H1 (cell line): Measurements from ENCODE around the gene KDM8. TPM values are rescaled to one million over a fixed set of nuclear protein-coding genes. Genes with fewer than 3 reads are reported as not detected.

Experiments
- CTCF ChIA-PET: fragments of 300-600 bp; sonication (Branson Sonifier 250); formaldehyde crosslinking; loops from one replicate; lab custom pipeline; 2021; ENCODE audit not compliant: partially characterized antibody; lab: Charles Lee
- POLR2A ChIA-PET: fragments of 300-600 bp; sonication (Branson Sonifier 250); formaldehyde crosslinking; loops from one replicate; lab custom pipeline; 2021; ENCODE audit warnings: inconsistent platforms; ENCODE audit not compliant: partially characterized antibody; lab: Charles Lee
- DNase-seq, 2 experiments: peaks; one replicate each; pipeline versions ENCODE4 v3.0.0 to v3.0.0-alpha.2; 2010 to 2022; ENCODE audit warnings: low spot score in 2 of 2, low read depth in 1 of 2, mixed read lengths in 1 of 2
- FAIRE-seq: peaks from 2 replicates; lab custom pipeline; 2011; peaks lifted over from hg19 to GRCh38; lab: Jason Lieb, UNC
- H2AFZ ChIP-seq: 2 replicates; pipeline ENCODE4 v1.8.1; 2012; ENCODE audit warnings: low read length, inconsistent platforms
- H2AK5ac ChIP-seq: 2 replicates; pipeline ENCODE4 v1.6.1; 2013; ENCODE audit warnings: low read depth, low read length
- H2BK120ac ChIP-seq: replicated peaks from 2 replicates; pipeline ENCODE3; 2013; ENCODE audit warnings: low read depth, low read length, inconsistent platforms
- H2BK12ac ChIP-seq: 2 replicates; pipeline ENCODE4 v1.6.1; 2013; ENCODE audit warnings: low read depth, low read length
- H2BK15ac ChIP-seq: 2 replicates; pipeline ENCODE4 v1.6.1; 2013; ENCODE audit warnings: low read length
- H2BK20ac ChIP-seq: 2 replicates; pipeline ENCODE4 v1.6.1; 2013; ENCODE audit warnings: low read length
- H2BK5ac ChIP-seq: 2 replicates; pipeline ENCODE4 v1.6.1; 2013; ENCODE audit warnings: low read depth, low read length
- H3K14ac ChIP-seq: 2 replicates; pipeline ENCODE4 v1.6.1; 2013; ENCODE audit warnings: inconsistent platforms; ENCODE audit not compliant: insufficient read length
- H3K18ac ChIP-seq: 2 replicates; pipeline ENCODE4 v1.6.1; 2013; ENCODE audit warnings: low read length; ENCODE audit errors: extremely low read depth
- H3K23ac ChIP-seq: 2 replicates; pipeline ENCODE4 v1.6.1; 2013; ENCODE audit warnings: inconsistent platforms; ENCODE audit not compliant: insufficient read length
- H3K23me2 ChIP-seq: 2 replicates; pipeline ENCODE4 v1.6.1; 2013; ENCODE audit warnings: low read depth, low read length
- H3K27ac ChIP-seq: 2 replicates; pipeline ENCODE4 v1.6.1; 2011; ENCODE audit warnings: low read depth, low read length, inconsistent platforms
- H3K27me3 ChIP-seq, 4 experiments: replicated peaks in 1 of 4; 1 replicate in 1 of 4; 2 replicates in 3 of 4; pipeline versions ENCODE4 v1.6.1 to v1.8.1; 2011 to 2013; ENCODE audit warnings: low read length in 3 of 4, mild to moderate bottlenecking in 3 of 4, inconsistent platforms in 2 of 4, mixed read lengths in 2 of 4, moderate library complexity in 1 of 4; ENCODE audit not compliant: control insufficient read depth in 3 of 4, insufficient read depth in 3 of 4; ENCODE audit errors: extremely low read depth in 1 of 4
- H3K36me3 ChIP-seq, 4 experiments: 2 replicates each; pipeline versions ENCODE4 v1.6.1 to v1.8.1; 2011 to 2013; ENCODE audit warnings: mild to moderate bottlenecking in 4 of 4, low read length in 3 of 4, moderate library complexity in 2 of 4, control low read depth in 1 of 4, inconsistent platforms in 1 of 4; ENCODE audit not compliant: insufficient read depth in 4 of 4, control insufficient read depth in 2 of 4
- H3K4ac ChIP-seq: replicated peaks from 2 replicates; pipeline ENCODE3; 2013; ENCODE audit warnings: low read length, low read depth, mixed read lengths, inconsistent platforms; ENCODE audit not compliant: insufficient read length
- H3K4me1 ChIP-seq, 4 experiments: replicated peaks in 1 of 4; 1 replicate in 1 of 4; 2 replicates in 3 of 4; pipeline versions ENCODE4 v1.6.1 to v1.8.1; 2011 to 2013; ENCODE audit warnings: low read length in 3 of 4, inconsistent platforms in 2 of 4, mixed read lengths in 1 of 4; ENCODE audit not compliant: insufficient read depth in 4 of 4, control insufficient read depth in 3 of 4
- H3K4me2 ChIP-seq, 2 experiments: 2 replicates each; pipeline versions ENCODE4 v1.6.1 to v1.8.1; 2011 to 2013; ENCODE audit warnings: low read depth in 2 of 2, low read length in 2 of 2, control low read depth in 1 of 2, inconsistent platforms in 1 of 2, mild to moderate bottlenecking in 1 of 2; ENCODE audit not compliant: insufficient read depth in 1 of 2
- H3K4me3 ChIP-seq, 4 experiments: fragments of 200-600, 300-600 bp in 1 of 4; sonication (generic), shearing (Covaris generic), sonication (Bioruptor Twin) in 1 of 4; 2 replicates each; pipeline versions ENCODE4 v1.5.1 to v1.8.1; 2011 to 2016; ENCODE audit warnings: low read length in 4 of 4, low read depth in 3 of 4, control low read depth in 2 of 4, inconsistent platforms in 2 of 4, mild to moderate bottlenecking in 2 of 4, mixed read lengths in 1 of 4, moderate library complexity in 1 of 4; ENCODE audit not compliant: insufficient read depth in 2 of 4; ENCODE audit errors: extremely low read depth in 1 of 4
- H3K56ac ChIP-seq: replicated peaks from 2 replicates; pipeline ENCODE3; 2013; ENCODE audit warnings: low read depth, mild to moderate bottlenecking, mixed read lengths, low read length, inconsistent platforms; ENCODE audit not compliant: insufficient read length
- H3K79me1 ChIP-seq: 2 replicates; pipeline ENCODE4 v1.6.1; 2013; ENCODE audit warnings: low read depth, low read length, control low read depth
- H3K79me2 ChIP-seq, 2 experiments: 2 replicates each; pipeline versions ENCODE4 v1.6.1 to v1.8.1; 2012 to 2013; ENCODE audit warnings: low read length in 2 of 2, mild to moderate bottlenecking in 2 of 2, inconsistent platforms in 1 of 2; ENCODE audit not compliant: insufficient read depth in 2 of 2, control insufficient read depth in 1 of 2
- H3K9ac ChIP-seq, 4 experiments: replicated peaks in 1 of 4; 1 replicate in 1 of 4; 2 replicates in 3 of 4; pipeline versions ENCODE4 v1.6.1 to v1.8.1; 2011 to 2013; ENCODE audit warnings: low read depth in 3 of 4, low read length in 3 of 4, control low read depth in 2 of 4, mild to moderate bottlenecking in 2 of 4, moderate library complexity in 2 of 4, inconsistent platforms in 1 of 4; ENCODE audit errors: extremely low read depth in 1 of 4
- H3K9me3 ChIP-seq, 2 experiments: 2 replicates each; pipeline versions ENCODE4 v1.6.1 to v1.8.1; 2012 to 2013; ENCODE audit warnings: mild to moderate bottlenecking in 2 of 2, moderate library complexity in 2 of 2, control low read depth in 1 of 2, inconsistent platforms in 1 of 2, low read depth in 1 of 2, low read length in 1 of 2, mixed read lengths in 1 of 2; ENCODE audit not compliant: insufficient read depth in 2 of 2
- H4K20me1 ChIP-seq, 2 experiments: replicated peaks in 1 of 2; 2 replicates each; pipeline versions ENCODE3 to v1.8.1; 2011 to 2013; ENCODE audit warnings: inconsistent platforms in 2 of 2, low read length in 2 of 2, mild to moderate bottlenecking in 1 of 2; ENCODE audit not compliant: insufficient read depth in 2 of 2, control insufficient read depth in 1 of 2
- H4K5ac ChIP-seq: 2 replicates; pipeline ENCODE4 v1.6.1; 2013; ENCODE audit warnings: low read length, low read depth, mixed read lengths, inconsistent platforms; ENCODE audit not compliant: insufficient read length
- H4K8ac ChIP-seq: 2 replicates; pipeline ENCODE4 v1.8.0; 2013; ENCODE audit warnings: mild to moderate bottlenecking, moderate library complexity, low read length, inconsistent platforms; ENCODE audit not compliant: insufficient read depth; ENCODE audit errors: extremely low read depth
- H4K91ac ChIP-seq: replicated peaks from 2 replicates; pipeline ENCODE3; 2013; ENCODE audit warnings: low read length, mixed read lengths, inconsistent platforms; ENCODE audit not compliant: insufficient read length
- BACH1 ChIP-seq: IDR thresholded peaks from 2 replicates; pipeline ENCODE4 v1.6.1; 2012; ENCODE audit warnings: low read length, improper control_type of control experiment
- CREB1 ChIP-seq: IDR thresholded peaks from 2 replicates; pipeline ENCODE4 v1.6.1; 2012; ENCODE audit warnings: inconsistent platforms
- MAFK ChIP-seq: IDR thresholded peaks from 2 replicates; pipeline ENCODE4 v1.6.1; 2012; ENCODE audit warnings: low read depth, mild to moderate bottlenecking, improper control_type of control experiment, low read length
- RAD21 ChIP-seq, 2 experiments: IDR thresholded peaks in 1 of 2; conservative IDR thresholded peaks in 1 of 2; 2 replicates each; pipeline ENCODE4 v1.6.1; 2011; ENCODE audit warnings: low read depth in 2 of 2, low read length in 2 of 2, improper control_type of control experiment in 1 of 2, inconsistent platforms in 1 of 2, mild to moderate bottlenecking in 1 of 2, moderate library complexity in 1 of 2
- RNF2 ChIP-seq: fragments of 200-900, 300-1000 bp; sonication (generic); IDR thresholded peaks from 2 replicates; pipeline ENCODE4 v1.7.1; 2016; ENCODE audit warnings: borderline replicate concordance, low read depth, mild to moderate bottlenecking, antibody characterized with exemption, low read length; ENCODE audit not compliant: poor library complexity, severe bottlenecking; ENCODE audit errors: missing control alignments
- SUZ12 ChIP-seq: fragments of 200-600 bp; sonication (generic); IDR thresholded peaks from 2 replicates; pipeline ENCODE4 v1.6.1; 2012; ENCODE audit warnings: mild to moderate bottlenecking, inconsistent platforms, low read length, moderate library complexity, mixed read lengths
- TAF7 ChIP-seq: optimal IDR thresholded peaks from 2 replicates; pipeline ENCODE3; 2011; ENCODE audit warnings: low read depth, mild to moderate bottlenecking, inconsistent platforms, low read length, moderate library complexity, borderline replicate concordance
- WGBS, 2 experiments: shearing (Covaris generic) in 1 of 2; methylation state at CpG; one replicate each; pipeline versions ENCODE4 v1.1.6 to v1.1.7; 2013 to 2015; ENCODE audit warnings: low lambda C conversion rate in 2 of 2, mixed read lengths in 2 of 2, inconsistent platforms in 1 of 2, low coverage in 1 of 2, missing lambda C conversion rate in 1 of 2; ENCODE audit not compliant: insufficient replicate concordance in 2 of 2, insufficient coverage in 1 of 2, insufficient read length in 1 of 2; ENCODE audit errors: extremely low coverage in 1 of 2, missing lambda C conversion rate in 1 of 2; 5-methylcytosine and 5-hydroxymethylcytosine counted together
- polyA plus RNA-seq, 7 experiments: library from polyadenylated mRNA; depleted of rRNA in 3 of 7; stranded (reverse) in 5 of 7; unstranded in 2 of 7; fragments of >200 nt in 5 of 7; fragments of 200-250 nt in 2 of 7; gene quantifications; 1 replicate in 5 of 7; 2 replicates in 1 of 7; 4 replicates in 1 of 7; pipeline versions ENCODE4 v1.2.1 to v1.2.3, GENCODE V29; 2011 to 2013; ENCODE audit warnings: missing spikeins in 2 of 7, mixed read lengths in 2 of 7
- total RNA-seq: library from RNA; stranded (reverse); fragmentation: NEBNext Ultra II Directional; extraction: Animal tissue kit (Norgen Biotek cat#: 25700); gene quantifications from 2 replicates; pipeline ENCODE4 v1.2.1, GENCODE V29; 2021

KDM8 gene
- total and polyA plus RNA-seq, 2 of the 8 experiments (the other 6 are each of a cell fraction or from before 2014, with no cell fraction given): 10.3 to 12.8 TPM

DNA sequence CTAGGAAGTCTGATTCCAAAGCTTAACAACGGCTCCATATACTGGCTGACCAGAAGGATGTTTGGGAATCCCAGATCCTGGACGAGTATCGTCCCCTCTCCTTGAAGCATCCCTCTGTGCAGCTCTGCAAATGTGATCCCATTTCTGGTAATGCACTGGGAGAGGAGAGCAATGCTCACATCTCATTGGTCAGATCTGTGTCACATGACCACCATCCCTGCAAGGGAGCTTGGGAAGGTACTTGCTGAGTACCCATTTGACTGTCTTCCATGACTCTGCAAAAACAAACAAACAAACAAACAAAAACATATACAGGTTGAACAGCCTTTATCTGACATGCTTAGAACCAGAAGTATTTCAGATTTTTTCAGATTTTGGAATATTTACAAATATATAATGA, 41.9 kb upstream of the KDM8 start:
- Histone ChIP-seq H3K79me1 (no peaks in the 10 kb centered on the region), H4K8ac (no peak overlapping the region), H3K4ac (no peak overlapping the region), H3K4me3 (no peak overlapping the region), H2BK15ac (no peak overlapping the region), H3K36me3 (no peaks in the 10 kb centered on the region), H4K91ac (no peak overlapping the region), H2AK5ac (no peak overlapping the region), H3K23me2 (no peaks in the 10 kb centered on the region), H4K20me1 (no peaks in the 10 kb centered on the region), H3K9me3 (peaks cover 0 to 7% of the 10 kb centered on the region in 2 experiments; a peak in 2 of 4 replicates), H2AFZ (no peak overlapping the region), H3K4me2 (no peak overlapping the region), H3K23ac (no peak overlapping the region), H3K9ac (no peak overlapping the region), H2BK12ac (no peak overlapping the region), H3K79me2 (no peaks in the 10 kb centered on the region), H3K27ac (no peak overlapping the region), H2BK5ac (no peak overlapping the region), H4K5ac (no peak overlapping the region), H3K56ac (no peak overlapping the region), H3K14ac (no peak overlapping the region), H3K27me3 (no peaks in the 10 kb centered on the region), H2BK20ac (no peak overlapping the region), H2BK120ac (no peak overlapping the region), H3K18ac (no peak overlapping the region), H3K4me1 (no peaks in the 10 kb centered on the region)
- 75% methylated on average over 3 of the region's 3 CpGs; no CpG with 5 or more reads in 1 of the 2 experiments for WGBS, 2 experiments
- CTCF ChIA-PET: interaction anchor here (3.7 kb wide), 1 partner anchor 19 kb away, joined by 19 read pairs; no protein-coding TSS in a partner anchor
- FAIRE-seq: no peak
- DNase-seq: no peak
- POLR2A ChIA-PET: no interaction called here
- TF ChIP-seq RNF2 (no peak), CREB1 (no peak), BACH1 (no peak), RAD21 (IDR thresholded peaks at IDR 0.05 in 1 of 2, conservative IDR thresholded peaks at IDR 0.05 in 1 of 2; ENCODE audit: low read depth in 2 of 2, low read length in 2 of 2) (no peak), MAFK (no peak), SUZ12 (no peak), TAF7 (no peak)
